ENCODE measurements around the gene PBX1.

- no peak for TF ChIP-seq CTCF (IDR thresholded peaks at IDR 0.05)
- TF ChIP-seq POLR2AphosphoS5 (IDR thresholded peaks at IDR 0.05): no peak
- TF ChIP-seq POLR2A (IDR thresholded peaks at IDR 0.05; ENCODE audit: low read depth): no peak
Observed at GRCh38 chr1:164618202-164618564, 59.2 kb downstream of the PBX1 start.
